Lung microvascular endothelial cell (primary cell): Measurements from ENCODE around the gene ECHS1. TPM values are rescaled to one million over a fixed set of nuclear protein-coding genes. Genes with fewer than 3 reads are reported as not detected.

Experiments
- DNase-seq, 2 donors: peaks; one replicate each; pipeline versions ENCODE4 v3.0.0 to v3.0.0-alpha.2; 2010; ENCODE audit warnings: low read depth in 2 of 2
- total RNA-seq: library from RNA; depleted of rRNA; stranded (reverse); fragments of >200 nt; gene quantifications from 2 replicates; pipeline ENCODE4 v1.2.1, GENCODE V29; 2014

ECHS1 gene
- total RNA-seq, 1 donor from 2014 or later: 58.1 TPM

- DNase-seq: no peak
These were observed 31.2 kb downstream of the ECHS1 start for GRCh38 chr10:133341983-133342382.

GRCh38 chr10:133339708-133340380 is 33.3 kb downstream of the ECHS1 start:
- DNase-seq: no peak

GRCh38 chr10:133338080-133339071 is 34.8 kb downstream of the ECHS1 start:
- DNase-seq: no peak

- no peak for DNase-seq
These were observed 35.8 kb downstream of the ECHS1 start for GRCh38 chr10:133337370-133337725.

GRCh38 chr10:133336577-133337369 is 36.4 kb downstream of the ECHS1 start, which contains the start of gene CALY:
Gene CALY, minus strand, starts transcription at chr10:133336896. Its CDS starts 7,907 bp downstream, at chr10:133328989.
- no peak for DNase-seq

- no peak for DNase-seq
These were observed 37.0 kb downstream of the ECHS1 start for GRCh38 chr10:133336118-133336576.

GRCh38 chr10:133335246-133336117 is 37.7 kb downstream of the ECHS1 start:
- DNase-seq: peak in 1 of 2 donors; percentile 41

- no peak for DNase-seq
These were observed 38.5 kb downstream of the ECHS1 start for GRCh38 chr10:133334503-133335245.

- no peak for DNase-seq
These were observed 40.0 kb downstream of the ECHS1 start for GRCh38 chr10:133332936-133333699.

GRCh38 chr10:133329491-133330202 is 43.5 kb downstream of the ECHS1 start:
- peak; percentile 78 to 87 for DNase-seq

- no peak for DNase-seq
These were observed 44.5 kb downstream of the ECHS1 start for GRCh38 chr10:133328358-133329343.

- DNase-seq: no peak
These were observed 45.4 kb downstream of the ECHS1 start for GRCh38 chr10:133327651-133328357.

GRCh38 chr10:133326745-133327650 is 46.2 kb downstream of the ECHS1 start:
- DNase-seq: no peak

GRCh38 chr10:133326223-133326551 is 47.0 kb downstream of the ECHS1 start:
- DNase-seq: no peak

- DNase-seq: no peak
These were observed 47.5 kb downstream of the ECHS1 start for GRCh38 chr10:133325440-133326222.
